Measurements from ENCODE around the gene TENM4.

TENM4 gene

GRCh38 chr11:79440571-79441460, at the start of gene TENM4:
Gene TENM4, minus strand, starts transcription at chr11:79441030. Its CDS starts 371,086 bp downstream, at chr11:79069944.
- no peak for DNase-seq

GRCh38 chr11:79488286-79488685, 47.5 kb upstream of the TENM4 start:
- DNase-seq, result no peak

DNA sequence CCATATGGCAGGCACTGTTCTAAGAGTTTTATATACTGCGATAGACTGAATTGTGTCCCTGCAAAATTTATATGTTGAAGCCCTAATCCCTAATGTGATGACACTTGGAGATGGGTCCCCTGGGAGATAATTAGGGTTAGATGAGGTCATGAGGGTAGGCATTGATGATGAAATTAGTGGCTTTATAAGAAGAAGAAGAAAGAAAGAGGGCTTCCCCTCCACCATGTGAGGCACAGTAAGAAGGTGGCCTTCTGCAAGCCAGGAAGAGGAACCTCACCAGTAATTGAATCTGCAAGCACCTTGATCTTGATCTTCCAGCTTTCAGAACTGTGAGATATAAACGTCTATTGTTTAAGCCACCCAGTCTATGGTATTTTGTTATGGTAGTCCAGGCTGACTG, 46.6 kb upstream of the TENM4 start:
- no peak for DNase-seq

DNA sequence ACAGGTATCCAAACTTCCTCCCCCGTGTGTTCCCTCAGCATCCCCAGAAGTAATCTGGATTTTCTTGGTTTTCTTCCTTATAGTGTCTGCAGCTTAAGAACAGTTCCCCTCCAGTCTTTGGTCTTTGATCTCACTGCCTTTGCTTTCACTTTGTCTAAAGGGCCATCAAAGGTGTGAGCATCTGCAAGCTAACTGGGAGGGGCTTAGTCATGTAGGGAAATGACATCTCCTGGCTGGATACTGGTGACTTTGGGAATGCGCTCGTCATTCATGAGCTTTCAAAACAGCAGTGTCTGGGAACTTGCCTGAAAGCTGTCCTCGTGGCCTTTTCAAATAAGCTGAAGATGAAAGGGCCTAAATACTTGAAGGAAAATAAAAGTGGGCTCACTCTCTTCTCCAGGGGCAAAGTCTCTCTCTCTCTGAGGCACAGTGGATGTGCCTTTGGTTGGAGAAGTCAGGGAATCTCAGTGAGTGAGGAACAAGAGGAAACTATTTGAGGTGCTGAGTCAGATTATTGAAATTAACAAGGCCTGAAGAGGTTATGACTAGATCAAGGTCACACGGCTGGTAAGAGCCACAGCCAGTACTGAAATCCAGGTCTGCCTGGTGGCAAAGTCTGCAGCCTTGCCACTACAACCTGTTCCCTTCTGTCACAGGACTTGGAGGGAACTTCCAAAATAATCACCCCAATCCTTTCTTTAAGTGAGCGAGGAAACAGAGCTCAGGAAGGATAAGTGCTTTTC, 45.6 kb upstream of the TENM4 start:
- no peak for DNase-seq

DNA sequence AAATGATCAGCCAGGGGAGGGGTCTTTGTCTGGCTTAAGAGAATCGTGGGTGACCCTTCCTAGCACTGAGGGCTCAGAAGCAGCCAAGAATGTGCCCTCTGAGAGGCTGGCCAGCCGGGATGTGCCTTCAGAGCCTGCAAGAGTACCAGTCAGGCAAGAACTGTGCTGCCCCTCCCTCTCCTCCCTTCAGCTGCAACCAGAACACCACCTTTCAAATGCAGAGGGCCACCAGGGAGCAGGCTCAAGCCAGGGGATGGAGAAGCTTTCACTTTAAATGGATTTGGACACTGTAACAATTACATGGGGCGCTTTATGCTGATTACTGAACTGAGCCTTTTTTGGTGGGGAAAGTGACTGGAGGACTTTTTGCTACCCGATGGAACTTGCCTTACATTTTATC, 44.9 kb upstream of the TENM4 start:
- DNase-seq, result no peak

DNA sequence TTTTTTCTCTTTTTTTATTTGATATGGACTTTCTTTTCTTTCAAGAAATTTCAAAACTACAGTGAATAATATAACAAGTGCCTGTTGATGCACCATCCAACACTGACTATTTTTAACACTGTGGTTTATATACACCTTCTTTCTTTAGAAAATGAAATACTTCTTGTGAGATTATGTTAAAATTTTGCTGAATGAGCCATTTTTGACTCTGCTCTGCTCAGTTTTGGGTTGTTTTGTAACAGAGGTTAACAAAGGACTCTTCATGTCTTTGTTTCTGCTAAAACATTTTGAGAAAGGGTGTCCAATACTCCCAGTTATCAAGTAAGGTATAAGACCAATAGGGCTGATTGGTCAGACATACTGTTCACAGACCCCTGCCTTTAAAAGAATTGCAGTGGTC, 44.0 kb upstream of the TENM4 start:
- DNase-seq, result no peak

DNA sequence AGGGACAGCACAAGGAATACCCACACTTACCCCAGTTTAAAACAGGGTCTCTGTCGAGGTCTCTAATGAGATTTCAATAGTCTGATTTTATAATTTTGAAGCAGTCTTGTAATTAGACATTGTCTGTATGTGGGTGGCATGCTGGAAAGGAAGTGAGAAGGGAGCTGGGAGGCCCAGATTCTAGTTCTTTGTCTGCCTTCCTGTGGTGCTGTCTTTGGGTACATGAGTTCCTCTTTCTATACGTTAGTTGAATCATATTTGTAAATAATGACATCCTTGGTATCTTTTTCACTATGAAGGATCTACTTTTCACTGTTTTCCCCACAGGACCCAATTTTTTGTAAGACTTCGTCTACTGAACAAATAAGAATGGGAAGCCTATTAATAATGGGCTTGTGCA, 42.0 kb upstream of the TENM4 start:
- DNase-seq, result no peak

GRCh38 chr11:79481795-79482194, 41.0 kb upstream of the TENM4 start:
- no peak for DNase-seq

DNA sequence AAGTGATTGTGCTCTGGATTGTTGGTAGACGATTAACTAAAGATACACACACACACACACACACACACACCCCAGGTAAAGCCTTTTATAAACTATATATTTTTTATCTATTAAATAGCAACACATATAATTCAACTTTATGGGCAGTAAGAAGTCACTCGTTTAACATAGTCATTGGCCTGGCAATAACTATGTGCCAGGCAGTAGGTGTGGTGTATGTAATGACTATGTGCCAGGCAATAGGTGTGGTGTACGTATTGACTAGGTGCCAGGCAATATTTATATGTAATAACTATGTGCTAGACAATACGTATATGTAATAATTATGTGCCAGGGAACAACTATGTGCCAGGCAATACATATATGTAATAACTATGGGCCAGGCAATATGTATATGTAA, 40.0 kb upstream of the TENM4 start:
- DNase-seq, result no peak

DNA sequence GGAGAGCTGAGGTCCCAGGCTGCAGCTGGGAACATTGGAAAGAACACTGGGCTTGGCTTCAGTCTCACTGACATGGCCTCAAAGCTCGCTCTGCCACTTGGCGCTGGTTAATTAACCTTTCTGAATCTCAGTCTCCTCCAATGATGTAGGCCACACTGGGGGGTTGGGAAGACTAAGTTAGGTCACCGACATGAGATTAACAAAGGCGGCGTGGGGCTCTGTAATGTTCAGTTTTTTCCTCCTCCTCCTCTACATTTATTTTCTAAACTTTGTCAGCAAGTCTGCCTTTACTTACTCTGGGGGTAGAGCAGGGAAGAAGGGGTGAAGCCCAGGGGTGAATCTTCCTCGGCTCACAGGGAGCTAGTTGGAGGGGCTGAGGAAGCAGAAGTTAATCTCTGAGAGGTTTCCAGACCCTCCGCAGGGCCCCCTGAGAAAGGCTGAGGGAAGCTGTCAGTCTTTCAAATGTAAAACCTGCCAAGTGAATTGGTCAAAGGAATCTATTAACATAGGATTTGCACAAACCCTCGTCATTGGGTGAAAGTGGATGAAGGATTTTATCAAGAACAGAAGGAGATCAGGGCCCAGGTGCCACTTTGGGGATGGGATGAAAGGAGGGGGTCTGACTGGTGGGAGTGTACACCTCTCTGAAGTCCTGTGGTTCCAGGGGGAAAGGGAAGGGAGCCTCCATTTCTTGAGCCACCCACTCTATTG, 32.1 kb upstream of the TENM4 start:
- DNase-seq, result no peak

DNA sequence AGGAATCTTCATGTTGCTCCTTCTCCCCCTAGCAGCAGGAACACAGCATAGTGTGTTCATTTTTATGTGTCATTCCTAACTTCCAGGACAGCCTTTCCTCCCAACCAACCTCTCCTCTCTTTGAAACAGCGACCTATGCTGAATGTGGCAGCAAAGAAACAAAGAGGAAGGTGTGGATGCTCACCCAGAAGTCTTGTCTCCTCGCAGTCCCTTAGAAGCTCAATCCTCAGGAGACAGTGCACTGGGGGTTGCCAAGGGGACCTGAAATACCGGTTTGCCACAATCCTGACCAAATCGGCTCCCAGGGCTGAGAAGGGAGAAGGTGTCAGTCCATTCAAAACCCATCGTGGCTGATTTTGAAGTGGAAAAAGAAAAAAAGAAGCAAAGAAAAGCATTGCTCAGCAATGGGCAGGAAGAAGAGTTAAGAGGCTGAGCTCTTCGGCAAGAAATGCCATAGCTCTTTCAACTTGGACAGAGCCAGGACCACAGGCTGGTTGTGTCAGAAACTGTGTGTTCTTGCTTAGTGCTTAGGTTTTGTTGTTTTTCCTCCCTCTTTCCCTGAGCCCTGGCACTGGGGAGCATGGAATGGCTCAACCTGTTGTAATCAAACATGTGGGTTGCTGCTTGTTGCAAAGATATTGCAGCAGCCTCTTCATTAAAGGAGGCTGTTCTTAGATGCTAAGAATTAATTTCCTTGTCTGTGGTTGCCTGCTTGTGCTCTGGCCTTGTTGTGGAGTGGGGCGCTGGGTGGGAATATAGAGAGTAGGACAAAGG, 30.4 kb upstream of the TENM4 start:
- DNase-seq, result no peak

DNA sequence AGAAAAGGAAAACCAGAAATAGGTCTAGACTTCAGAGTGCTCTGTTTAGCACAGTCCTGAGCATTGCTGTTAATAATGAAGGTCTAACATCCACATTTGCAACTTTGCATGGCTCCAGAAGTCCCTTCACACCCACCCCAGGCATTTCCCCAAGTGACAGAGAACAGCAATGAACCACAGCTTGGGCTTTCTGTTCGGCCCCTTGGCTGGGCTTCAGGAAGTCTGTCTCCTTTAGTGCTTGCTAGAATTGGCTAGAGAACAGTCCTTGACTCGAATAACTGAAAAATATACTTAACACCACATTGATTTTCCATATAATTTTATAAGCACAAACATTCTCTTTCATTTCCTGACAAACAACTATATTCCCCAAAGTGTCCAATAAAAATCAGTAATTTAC, 29.3 kb upstream of the TENM4 start:
- no peak for DNase-seq

- no peak for DNase-seq
Observed at GRCh38 chr11:79467761-79468160, 26.9 kb upstream of the TENM4 start.

DNA sequence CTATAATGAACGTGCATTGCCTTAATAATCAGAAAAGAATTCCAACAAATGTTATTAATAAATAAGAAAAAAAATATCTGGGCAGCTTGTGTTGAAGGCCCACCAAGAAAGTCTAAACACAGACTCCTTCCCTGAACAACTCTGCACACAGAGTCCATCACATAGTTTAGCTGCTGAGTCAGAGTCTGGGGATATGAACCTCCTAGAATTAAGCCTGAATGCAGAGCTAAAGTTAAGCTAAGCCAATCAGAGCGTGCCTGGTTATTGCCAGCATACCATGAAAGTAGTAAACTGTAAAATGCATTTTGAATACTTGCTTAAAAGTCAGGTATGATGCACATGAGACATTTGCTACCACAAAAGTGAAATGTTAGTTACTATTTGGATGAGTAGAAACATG, 25.6 kb upstream of the TENM4 start:
- DNase-seq, result no peak

DNA sequence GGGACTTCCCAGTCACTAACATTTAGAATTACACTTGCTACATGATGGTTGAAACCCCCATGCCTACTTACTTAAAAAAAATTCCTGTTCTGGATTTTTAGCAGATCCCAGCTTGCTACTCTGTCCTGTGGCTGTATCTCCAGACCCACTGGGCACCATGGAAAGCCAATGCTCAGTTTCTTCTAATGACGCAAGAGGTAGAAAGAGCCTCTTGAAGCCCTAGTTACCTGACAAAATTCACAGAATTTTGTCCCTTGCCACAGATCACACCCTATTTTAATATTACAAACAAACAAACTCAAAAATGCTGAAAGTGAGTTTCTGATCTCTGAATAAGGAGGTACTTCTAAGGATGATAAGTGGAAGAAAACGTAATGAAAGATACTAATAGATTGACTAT, 24.3 kb upstream of the TENM4 start:
- no peak for DNase-seq

- DNase-seq, result no peak
Observed at GRCh38 chr11:79461666-79462645, 21.1 kb upstream of the TENM4 start.

DNA sequence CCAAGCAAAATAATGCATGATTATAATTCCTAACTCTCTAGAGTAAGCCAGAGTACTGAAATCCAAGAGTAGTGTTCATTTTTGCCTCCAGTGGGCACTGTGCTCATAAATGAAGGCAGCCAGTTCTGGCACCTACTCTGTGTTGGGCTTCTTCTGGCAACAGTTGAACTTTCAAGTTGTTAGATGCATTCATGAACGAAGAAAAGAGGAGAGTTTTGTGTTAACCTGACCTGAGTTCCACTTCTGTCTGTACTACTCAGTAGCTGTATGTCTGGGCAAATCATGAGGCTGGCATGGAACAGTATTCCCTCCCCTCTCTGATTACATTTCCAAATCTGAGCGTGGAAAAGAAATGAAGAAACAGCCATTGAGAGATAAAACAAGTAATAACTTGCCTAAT, 20.3 kb upstream of the TENM4 start:
- DNase-seq, result no peak

DNA sequence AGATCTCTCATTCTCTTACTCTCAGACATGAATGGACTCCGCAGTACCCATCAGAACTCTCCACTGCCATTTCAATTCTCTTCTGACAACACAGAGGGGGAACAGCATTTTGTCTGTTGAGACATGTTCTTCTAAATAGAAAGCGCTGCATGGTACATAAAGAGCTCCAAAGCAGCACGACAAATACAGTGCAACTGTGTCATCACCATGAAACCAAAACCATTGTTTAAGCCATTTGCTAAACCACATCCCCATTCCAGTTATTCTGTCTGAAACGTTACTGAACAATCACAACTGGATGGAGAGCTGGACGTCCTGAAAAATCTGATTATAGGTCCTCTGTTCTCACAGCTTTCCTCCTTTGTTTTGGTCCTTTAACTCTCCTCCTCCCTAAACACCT, 17.9 kb upstream of the TENM4 start:
- no peak for DNase-seq

DNA sequence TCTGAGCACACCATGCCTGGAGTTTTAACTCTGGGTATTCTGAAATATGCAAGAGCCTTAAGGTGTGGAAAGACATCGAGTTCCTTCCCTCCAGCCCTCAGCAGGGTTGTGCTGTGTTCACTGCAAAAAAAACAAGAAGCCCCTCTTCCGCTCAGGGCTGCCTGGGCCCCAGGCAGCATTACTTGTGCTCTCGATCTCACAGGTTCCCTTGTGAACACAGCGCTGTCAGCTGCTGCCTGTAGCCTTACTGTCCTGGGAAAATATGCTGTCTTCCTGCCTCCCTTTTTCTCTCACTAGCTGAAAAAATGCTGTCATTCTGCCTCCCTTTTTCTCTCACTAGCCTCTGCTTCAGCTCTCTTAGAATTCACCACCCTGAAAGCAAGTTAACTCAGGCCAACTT, 15.7 kb upstream of the TENM4 start:
- DNase-seq, result no peak

- DNase-seq, result no peak
Observed at GRCh38 chr11:79453617-79454016, 12.8 kb upstream of the TENM4 start.

DNA sequence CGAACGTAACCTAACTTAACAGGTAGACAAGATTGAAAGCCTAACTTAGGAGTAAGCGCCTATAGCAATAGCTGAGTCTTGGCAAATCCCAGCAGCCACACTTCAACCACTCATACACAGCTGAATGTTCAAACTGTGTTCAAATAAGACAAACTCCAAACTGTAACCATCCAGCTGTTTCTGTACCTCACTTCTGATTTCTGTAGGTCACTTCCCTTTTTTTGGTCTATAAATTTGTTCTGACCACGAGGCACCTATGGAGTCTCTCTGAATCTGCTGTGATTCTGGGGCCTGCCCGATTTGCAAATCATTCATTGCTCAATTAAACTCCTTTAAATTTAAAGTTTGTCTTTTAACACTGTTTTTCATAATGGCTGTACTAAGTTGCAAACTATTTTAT, 8.2 kb upstream of the TENM4 start:
- no peak for DNase-seq

Measured in activated CD4-positive, alpha-beta T cell treated with anti-CD3 and anti-CD28 coated beads, Interleukin-2, amount 50 U/mL, for 48 hours (primary cell).